Measurements from ENCODE around the gene DCTN3.

Gene DCTN3

GRCh38 chr9:34662526-34663302 lies 42.4 kb upstream of the DCTN3 start, which contains the start of gene CCL27:
Gene CCL27 (minus strand): TSS chr9:34662657. CDS start chr9:34662633, 24 bp downstream.
- no peak for TF ChIP-seq CTCF (IDR thresholded peaks at IDR 0.05; ENCODE audit: low read depth, low read length, missing control alignments)
- H3K27me3 ChIP-seq (replicated peaks) = no peaks in the 10 kb centered on the region
- DNase-seq = no peak
- no peak within 1 kb of the TSS for H3K27ac ChIP-seq
- H3K36me3 ChIP-seq (replicated peaks) = no peaks in the 10 kb centered on the region
- in situ Hi-C loops (cut with HindIII; ENCODE audit: low pct_ligation_motif_present, low sequenced_read_pairs) = no loop called here
- no peak within 1 kb of the TSS for H3K4me3 ChIP-seq (ENCODE audit: low read depth, low read length)

- in situ Hi-C loops (cut with HindIII; ENCODE audit: low pct_ligation_motif_present, low sequenced_read_pairs) = no loop called here
- Histone ChIP-seq H3K27me3 (replicated peaks) (no peaks in the 10 kb centered on the region), H3K36me3 (replicated peaks) (no peaks in the 10 kb centered on the region), H3K27ac (no peak overlapping the region), H3K4me3 (ENCODE audit: low read depth, low read length) (no peak overlapping the region)
- no peak for TF ChIP-seq CTCF (IDR thresholded peaks at IDR 0.05; ENCODE audit: low read depth, low read length, missing control alignments)
- no peak for DNase-seq
Observed at GRCh38 chr9:34659592-34660253, 39.4 kb upstream of the DCTN3 start.

- no peak overlapping the region for H3K27ac ChIP-seq
- TF ChIP-seq CTCF (IDR thresholded peaks at IDR 0.05; ENCODE audit: low read depth, low read length, missing control alignments) = no peak
- H3K4me3 ChIP-seq (ENCODE audit: low read depth, low read length) = no peak overlapping the region
- H3K36me3 ChIP-seq (replicated peaks) = no peaks in the 10 kb centered on the region
- H3K27me3 ChIP-seq (replicated peaks) = no peaks in the 10 kb centered on the region
- DNase-seq = no peak
- in situ Hi-C loops (cut with HindIII; ENCODE audit: low pct_ligation_motif_present, low sequenced_read_pairs) = no loop called here
Observed at GRCh38 chr9:34658461-34658860, 38.2 kb upstream of the DCTN3 start.

GRCh38 chr9:34656992-34657391 lies 36.7 kb upstream of the DCTN3 start:
- H3K27ac ChIP-seq = no peak overlapping the region
- H3K36me3 ChIP-seq (replicated peaks) = no peaks in the 10 kb centered on the region
- TF ChIP-seq CTCF (IDR thresholded peaks at IDR 0.05; ENCODE audit: low read depth, low read length, missing control alignments) = no peak
- in situ Hi-C loops (cut with HindIII; ENCODE audit: low pct_ligation_motif_present, low sequenced_read_pairs) = no loop called here
- no peak for DNase-seq
- H3K4me3 ChIP-seq (ENCODE audit: low read depth, low read length) = no peak overlapping the region
- H3K27me3 ChIP-seq (replicated peaks) = no peaks in the 10 kb centered on the region

- H3K4me3 ChIP-seq (ENCODE audit: low read depth, low read length) = no peak overlapping the region
- DNase-seq = no peak
- no peak overlapping the region for H3K27ac ChIP-seq
- TF ChIP-seq CTCF (IDR thresholded peaks at IDR 0.05; ENCODE audit: low read depth, low read length, missing control alignments) = no peak
- no peaks in the 10 kb centered on the region for H3K27me3 ChIP-seq (replicated peaks)
- in situ Hi-C loops (cut with HindIII; ENCODE audit: low pct_ligation_motif_present, low sequenced_read_pairs) = no loop called here
- H3K36me3 ChIP-seq (replicated peaks) = no peaks in the 10 kb centered on the region
Observed at GRCh38 chr9:34655394-34655793, 35.1 kb upstream of the DCTN3 start.
